GM18909 (cell line): ENCODE data around the gene CDHR4.
"Not testable (repeated sequence)": the region's sequence is repeated elsewhere in the genome, so short reads cannot be mapped to it uniquely, and the experiment has no call there.

Experiments
- ATAC-seq: cut with Tn5 transposase; IDR thresholded peaks from one replicate; pipeline ENCODE4 v1.9.1; 2021; ENCODE audit warnings: mild to moderate bottlenecking; ENCODE audit not compliant: unreplicated experiment, poor library complexity

CDHR4 gene

DNA sequence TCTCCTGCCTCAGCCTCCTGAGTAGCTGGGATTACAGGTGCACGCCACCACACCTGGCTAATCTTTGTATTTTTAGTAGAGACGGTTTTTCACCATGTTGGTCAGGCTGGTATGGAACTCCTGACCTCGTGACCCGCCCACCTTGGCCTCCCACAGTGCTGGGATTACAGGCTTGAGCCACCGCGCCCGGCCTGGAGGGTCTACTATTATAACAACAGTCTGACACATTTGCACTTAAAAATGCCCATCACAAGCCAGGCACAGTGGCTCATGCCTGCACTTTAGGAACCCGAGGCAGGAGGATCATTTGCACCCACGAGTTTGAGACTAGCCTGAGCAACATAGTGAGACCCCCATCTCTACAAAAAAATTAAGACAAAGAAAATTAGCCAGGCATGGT is 17.4 kb downstream of the CDHR4 start:
- ATAC-seq: not testable (repeated sequence)

- ATAC-seq: no peak
These were observed 18.1 kb downstream of the CDHR4 start for GRCh38 chr3:49781415-49782199.

DNA sequence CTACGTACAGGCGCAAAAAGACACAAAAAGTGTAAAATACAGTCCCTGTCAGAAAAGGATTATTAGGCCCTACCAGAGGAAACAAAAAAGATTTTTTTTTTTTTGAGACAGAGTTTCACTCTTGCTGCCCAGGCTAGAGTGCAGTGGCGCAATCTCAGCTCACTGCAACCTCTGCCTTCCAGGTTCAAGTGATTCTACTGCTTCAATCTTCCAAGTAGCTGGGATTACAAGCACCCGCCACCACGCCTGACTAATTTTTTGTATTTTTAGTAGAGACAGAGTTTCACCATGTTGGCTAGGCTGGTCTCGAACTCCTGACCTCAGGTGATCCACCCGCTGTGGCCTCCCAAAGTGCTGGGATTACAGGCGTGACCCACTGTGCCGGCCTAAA is 18.7 kb downstream of the CDHR4 start:
- ATAC-seq: not testable (repeated sequence)

GRCh38 chr3:49780080-49780974 is 19.3 kb downstream of the CDHR4 start:
- ATAC-seq: no peak

GRCh38 chr3:49779358-49780079 is 20.2 kb downstream of the CDHR4 start:
- no peak for ATAC-seq

GRCh38 chr3:49776101-49776500 is 23.6 kb downstream of the CDHR4 start:
- ATAC-seq: not testable (repeated sequence)

DNA sequence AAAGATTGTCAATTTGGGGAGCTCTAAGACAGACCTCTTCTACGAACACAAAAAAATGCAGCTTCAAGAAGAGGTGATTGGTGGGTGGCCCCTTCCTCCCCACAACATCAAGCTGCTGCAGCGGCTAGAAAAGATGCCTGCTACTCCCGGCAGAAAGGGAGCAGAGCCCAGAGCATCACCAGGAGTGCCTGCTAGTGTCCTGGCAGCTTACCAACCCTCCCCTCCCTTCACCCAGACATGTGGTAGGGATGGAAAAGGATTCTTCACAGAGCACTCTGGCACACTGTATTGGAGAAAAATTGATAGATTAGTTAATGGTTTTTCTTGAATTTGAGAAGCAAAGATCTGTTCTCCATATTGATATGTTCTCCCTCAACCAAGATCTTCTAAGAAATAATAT is 24.1 kb downstream of the CDHR4 start:
- ATAC-seq: no peak

GRCh38 chr3:49772703-49773102 is 27.0 kb downstream of the CDHR4 start:
- no peak for ATAC-seq

DNA sequence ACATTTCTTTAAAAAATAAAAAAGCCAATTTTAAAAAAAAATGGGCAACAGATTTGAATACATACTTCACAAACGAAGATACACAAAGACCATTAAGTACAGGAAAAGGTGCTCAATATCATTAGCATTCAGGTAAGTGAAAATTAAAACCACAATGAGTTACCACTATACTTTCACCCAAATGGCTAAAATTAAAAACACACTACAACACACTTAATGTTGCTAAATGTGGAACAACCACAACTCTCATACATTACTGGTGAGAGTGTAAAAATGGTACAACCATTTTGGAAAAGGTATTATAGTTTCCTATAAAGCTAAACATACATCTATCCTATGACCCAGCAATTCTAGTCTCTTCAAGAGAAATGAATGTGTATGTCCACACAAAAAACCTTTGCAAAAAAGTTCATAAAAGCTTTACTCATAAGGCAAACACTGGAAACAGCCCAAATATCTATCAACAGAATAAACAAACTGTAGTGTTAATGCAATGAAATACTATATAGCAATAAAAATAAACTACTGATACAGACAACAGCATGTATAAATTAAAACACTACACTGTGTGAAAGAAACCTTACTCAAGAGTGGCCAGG is 28.2 kb downstream of the CDHR4 start:
- ATAC-seq: no peak

- ATAC-seq: no peak
These were observed 29.7 kb downstream of the CDHR4 start for GRCh38 chr3:49769926-49770325.

GRCh38 chr3:49769286-49769915 is 30.3 kb downstream of the CDHR4 start:
- ATAC-seq: no peak

DNA sequence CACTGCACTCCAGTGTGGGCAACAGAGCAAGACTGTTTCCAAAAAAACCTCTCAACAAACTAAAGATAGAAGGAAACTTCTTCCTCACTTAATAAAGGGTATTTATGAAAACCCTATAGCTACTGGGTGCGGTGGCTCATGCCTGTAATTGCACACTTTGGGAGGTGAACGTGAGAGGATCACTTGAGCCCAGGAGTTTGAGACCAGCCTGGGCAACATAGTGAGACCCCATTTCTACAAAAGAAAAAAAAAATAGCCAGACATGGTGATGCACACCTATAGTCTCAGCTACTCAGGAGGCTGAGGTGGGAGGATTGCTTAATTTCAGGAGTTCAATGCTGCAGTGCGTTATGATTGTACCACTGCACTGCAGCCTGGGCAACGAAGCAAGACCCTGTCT is 35.7 kb downstream of the CDHR4 start:
- no peak for ATAC-seq

GRCh38 chr3:49761661-49762060 is 38.0 kb downstream of the CDHR4 start:
- no peak for ATAC-seq

GRCh38 chr3:49759226-49759625 is 40.4 kb downstream of the CDHR4 start:
- ATAC-seq: no peak

DNA sequence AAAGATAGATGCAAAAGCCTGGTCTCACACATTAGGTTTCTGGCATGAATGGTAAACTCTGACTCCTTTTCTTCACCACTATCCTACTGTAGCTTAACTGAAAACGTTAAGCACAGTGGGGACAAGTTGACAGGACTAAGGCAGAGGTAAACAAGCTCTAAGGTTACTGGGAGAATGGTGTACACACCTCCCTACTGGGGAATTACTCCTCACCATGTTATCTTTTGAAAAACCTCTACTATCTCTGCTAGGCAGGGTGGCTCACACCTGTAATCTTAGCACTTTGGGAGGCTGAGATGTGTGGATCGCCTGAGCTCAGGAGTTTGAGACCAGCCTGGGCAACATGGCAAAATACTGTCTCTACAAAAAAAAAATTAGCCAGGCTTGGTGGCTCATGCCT is 42.5 kb downstream of the CDHR4 start:
- no peak for ATAC-seq

DNA sequence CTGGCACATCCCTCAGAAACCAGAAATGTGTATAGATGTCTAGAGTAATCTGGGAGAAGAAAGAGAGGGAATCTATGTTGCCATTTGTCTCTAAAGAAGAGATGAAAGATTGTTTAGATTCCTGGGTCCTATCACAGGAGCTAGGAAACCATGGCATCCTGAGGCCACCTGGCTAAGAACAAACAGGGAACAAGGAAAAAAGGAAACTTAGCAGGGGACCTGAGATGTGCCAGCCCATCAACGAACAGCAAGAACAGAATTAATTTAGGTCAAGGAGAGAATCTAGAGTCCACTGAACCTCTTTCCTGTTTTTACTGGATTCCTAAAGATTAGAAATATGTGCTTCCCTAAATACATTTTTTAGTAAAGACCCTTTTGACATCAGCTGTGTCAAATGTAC is 43.6 kb downstream of the CDHR4 start:
- ATAC-seq: no peak

DNA sequence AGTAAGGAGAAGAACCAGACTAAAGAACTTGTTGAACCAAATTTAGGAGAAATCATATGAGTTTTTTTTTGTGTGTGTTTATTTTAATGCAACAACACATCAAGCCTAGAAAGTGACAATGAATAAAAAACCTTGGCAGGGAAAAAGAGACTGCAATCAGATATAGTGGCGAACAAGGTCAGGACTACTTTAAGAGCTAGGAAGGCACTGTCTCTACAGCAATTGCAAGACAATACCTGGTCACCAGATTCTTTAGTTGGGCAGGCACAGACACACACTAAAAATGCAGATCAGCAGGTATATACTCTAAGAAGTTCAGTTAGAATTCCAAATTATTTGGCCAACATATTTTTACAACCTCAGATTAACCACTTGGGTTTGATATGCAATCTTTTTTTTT is 45.1 kb downstream of the CDHR4 start:
- no peak for ATAC-seq

GRCh38 chr3:49751501-49751900 is 48.2 kb downstream of the CDHR4 start:
- no peak for ATAC-seq

- no peak for ATAC-seq
These were observed 49.6 kb downstream of the CDHR4 start for GRCh38 chr3:49750056-49750455.

DNA sequence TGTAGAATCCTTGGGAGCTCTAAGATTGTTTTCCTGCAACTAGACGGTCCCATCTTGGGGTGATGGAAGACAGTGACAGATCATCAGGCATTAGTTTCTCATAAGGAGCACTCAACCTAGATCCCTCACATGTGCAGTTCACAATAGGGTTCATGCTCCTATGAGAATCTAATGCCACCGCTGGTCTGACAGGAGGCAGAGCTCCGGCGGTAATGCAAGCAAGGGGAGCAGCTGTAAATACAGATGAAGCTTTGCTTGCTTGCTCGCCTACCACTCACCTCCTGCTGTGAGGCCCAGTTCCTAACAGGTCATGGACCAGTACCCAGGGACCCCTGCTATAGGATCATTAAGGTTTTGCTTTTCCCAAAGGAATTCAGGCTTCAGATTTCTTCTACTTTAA is 50.8 kb downstream of the CDHR4 start:
- ATAC-seq: not testable (repeated sequence)
